K562 (cell line): Measurements from ENCODE around the gene MTHFS.

ENCODE experiments used
- HNRNPL ChIP-seq: fragments of 200-400 bp; formaldehyde crosslinking; IDR thresholded peaks from 2 replicates; pipeline ENCODE4 v1.6.1; 2017; ENCODE audit warnings: low read depth, mild to moderate bottlenecking, low read length
- KDM2B ChIP-seq: fragments of 250-450 bp; sonication (Bioruptor Pico); IDR thresholded peaks from 2 replicates; pipeline ENCODE4 v1.8.0; 2021; ENCODE audit warnings: mild to moderate bottlenecking, moderate library complexity
- POLR2A ChIP-seq: fragments of 450-650 bp; conservative IDR thresholded peaks from 2 replicates; pipeline ENCODE4 v1.6.1; 2016
- YBX1 ChIP-seq: fragments of 450-650 bp; IDR thresholded peaks from 2 replicates; pipeline ENCODE4 v1.7.1; 2016; ENCODE audit warnings: mild to moderate bottlenecking
- ZNF77 ChIP-seq: fragments of 250-450 bp; sonication (Bioruptor Pico); IDR thresholded peaks from 2 replicates; pipeline ENCODE4 v1.5.0; 2020
- TF ChIP-seq, protein P1 (sequence below): sonication (generic); formaldehyde crosslinking; IDR thresholded peaks from 2 replicates; pipeline ENCODE4 v1.8.1; 2023; ENCODE audit warnings: mild to moderate bottlenecking, missing genetic modification reagents

DNA sequence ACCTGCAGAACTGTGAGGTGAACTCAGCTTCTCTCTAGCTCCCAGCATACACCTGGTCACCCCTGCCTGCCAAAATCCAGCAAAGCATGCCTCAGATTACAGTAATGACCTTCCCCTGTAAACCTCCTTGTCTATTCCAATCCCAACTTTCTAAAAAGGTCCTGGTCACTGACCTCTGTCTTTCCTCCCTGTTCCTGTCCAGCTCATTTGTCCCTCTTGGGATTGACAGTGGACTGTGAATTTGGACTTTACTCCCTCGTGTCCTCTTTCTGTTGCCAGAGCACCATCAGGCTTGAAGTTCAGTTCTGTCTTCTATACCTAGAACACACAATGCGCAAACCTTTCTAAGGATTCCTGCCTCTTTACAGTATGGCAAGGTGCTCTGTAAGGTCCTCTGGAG is 50.3 kb downstream of the MTHFS start:
- TF ChIP-seq, protein P1, sequence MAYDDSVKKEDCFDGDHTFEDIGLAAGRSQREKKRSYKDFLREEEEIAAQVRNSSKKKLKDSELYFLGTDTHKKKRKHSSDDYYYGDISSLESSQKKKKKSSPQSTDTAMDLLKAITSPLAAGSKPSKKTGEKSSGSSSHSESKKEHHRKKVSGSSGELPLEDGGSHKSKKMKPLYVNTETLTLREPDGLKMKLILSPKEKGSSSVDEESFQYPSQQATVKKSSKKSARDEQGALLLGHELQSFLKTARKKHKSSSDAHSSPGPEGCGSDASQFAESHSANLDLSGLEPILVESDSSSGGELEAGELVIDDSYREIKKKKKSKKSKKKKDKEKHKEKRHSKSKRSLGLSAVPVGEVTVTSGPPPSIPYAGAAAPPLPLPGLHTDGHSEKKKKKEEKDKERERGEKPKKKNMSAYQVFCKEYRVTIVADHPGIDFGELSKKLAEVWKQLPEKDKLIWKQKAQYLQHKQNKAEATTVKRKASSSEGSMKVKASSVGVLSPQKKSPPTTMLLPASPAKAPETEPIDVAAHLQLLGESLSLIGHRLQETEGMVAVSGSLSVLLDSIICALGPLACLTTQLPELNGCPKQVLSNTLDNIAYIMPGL: no peak
- no peak for TF ChIP-seq YBX1
- no peak for TF ChIP-seq KDM2B
- no peak for TF ChIP-seq POLR2A
- TF ChIP-seq ZNF77 (CRISPR knock-in tag): no peak
- no peak for TF ChIP-seq HNRNPL
